GM18517 (cell line): ENCODE results near the gene VTI1A.
"Not testable (repeated sequence)": the region's sequence is repeated elsewhere in the genome, so short reads cannot be mapped to it uniquely, and the experiment has no call there.

Source experiments
- ATAC-seq: cut with Tn5 transposase; IDR thresholded peaks from one replicate; pipeline ENCODE4 v1.9.1; 2021; ENCODE audit warnings: mild to moderate bottlenecking, moderate library complexity; ENCODE audit not compliant: unreplicated experiment

VTI1A gene

DNA sequence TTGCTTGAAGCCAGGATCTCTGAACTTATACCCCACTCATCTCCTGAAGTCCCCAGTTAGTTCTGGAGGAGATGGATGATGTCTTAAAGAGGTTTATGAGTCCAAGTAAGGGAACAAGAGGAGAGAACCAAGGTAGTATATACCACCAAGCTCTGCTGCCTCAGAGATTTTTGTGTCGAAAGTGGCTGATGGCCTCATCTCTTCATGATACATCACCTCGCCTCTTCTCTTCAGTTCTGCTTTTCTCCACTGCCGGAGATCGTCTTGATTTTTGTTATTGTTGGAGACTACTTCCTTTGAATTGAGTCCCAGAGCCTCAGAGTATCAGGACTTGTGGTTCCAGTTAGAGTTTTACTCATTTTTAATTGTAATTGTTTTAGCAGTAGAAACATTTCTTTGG, 1.9 kb downstream of the VTI1A start:
- no peak for ATAC-seq

DNA sequence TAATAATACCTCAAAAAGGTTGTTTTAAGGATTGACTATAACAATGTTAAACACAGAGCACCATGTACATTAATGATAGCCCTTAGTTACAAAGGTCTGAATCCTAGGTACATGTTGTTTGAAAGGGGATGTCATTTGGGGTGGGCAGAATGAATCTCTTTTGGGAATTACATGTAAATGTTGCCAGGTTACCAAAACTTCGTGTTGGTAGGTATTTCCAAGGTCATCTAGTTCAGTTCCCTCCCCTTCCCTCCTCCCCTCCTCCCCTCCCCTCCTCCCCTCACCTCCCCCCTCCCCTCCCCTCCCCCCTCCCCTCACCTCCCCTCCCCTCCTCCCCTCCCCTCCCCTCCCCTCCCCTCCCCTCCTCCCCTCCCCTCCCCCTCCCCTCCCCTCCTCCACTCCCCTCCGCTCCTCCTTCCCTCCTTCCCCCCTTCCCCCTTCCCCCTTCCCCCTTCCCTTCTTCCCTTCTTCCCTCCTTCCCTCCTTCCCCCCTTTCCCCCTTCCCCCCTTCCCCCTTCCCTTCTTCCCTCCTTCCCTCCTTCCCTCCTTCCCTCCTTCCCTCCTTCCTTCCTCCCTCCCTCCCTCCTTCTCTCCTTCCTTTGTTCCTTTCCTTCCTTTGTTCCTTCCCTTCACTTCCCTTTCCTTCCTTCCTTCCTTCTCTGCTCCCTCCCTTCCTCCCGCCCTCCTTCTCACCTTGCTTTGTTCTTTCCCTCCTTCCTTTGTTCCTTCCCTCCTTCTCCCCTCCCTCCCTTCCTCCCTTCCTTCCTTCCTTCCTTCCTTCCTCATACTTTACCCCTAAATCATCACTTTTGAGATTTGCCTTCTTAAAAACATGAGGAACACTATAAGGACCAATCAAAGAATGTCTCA, 8.1 kb downstream of the VTI1A start:
- no peak for ATAC-seq

DNA sequence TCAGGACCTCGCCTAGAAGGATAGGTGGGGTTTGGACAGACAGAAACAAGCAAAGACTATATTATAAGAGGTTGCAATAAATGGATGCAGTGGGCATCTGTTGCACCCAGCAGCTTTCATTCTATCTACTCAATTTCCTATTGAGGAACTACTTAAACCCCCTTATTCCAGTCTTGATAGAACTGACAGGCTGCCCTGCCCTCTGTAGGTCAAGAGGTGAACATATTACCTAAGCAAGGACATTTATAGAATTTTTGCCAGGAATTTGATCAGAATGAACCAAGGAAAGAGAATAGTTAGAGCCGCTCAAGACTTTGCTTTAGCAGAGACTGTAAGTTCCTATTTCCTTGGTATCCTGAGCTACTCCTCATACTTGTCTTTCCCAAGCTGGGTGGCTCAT, 9.5 kb downstream of the VTI1A start:
- no peak for ATAC-seq

- no peak for ATAC-seq
Observed at GRCh38 chr10:112460366-112460765, 13.4 kb downstream of the VTI1A start.

DNA sequence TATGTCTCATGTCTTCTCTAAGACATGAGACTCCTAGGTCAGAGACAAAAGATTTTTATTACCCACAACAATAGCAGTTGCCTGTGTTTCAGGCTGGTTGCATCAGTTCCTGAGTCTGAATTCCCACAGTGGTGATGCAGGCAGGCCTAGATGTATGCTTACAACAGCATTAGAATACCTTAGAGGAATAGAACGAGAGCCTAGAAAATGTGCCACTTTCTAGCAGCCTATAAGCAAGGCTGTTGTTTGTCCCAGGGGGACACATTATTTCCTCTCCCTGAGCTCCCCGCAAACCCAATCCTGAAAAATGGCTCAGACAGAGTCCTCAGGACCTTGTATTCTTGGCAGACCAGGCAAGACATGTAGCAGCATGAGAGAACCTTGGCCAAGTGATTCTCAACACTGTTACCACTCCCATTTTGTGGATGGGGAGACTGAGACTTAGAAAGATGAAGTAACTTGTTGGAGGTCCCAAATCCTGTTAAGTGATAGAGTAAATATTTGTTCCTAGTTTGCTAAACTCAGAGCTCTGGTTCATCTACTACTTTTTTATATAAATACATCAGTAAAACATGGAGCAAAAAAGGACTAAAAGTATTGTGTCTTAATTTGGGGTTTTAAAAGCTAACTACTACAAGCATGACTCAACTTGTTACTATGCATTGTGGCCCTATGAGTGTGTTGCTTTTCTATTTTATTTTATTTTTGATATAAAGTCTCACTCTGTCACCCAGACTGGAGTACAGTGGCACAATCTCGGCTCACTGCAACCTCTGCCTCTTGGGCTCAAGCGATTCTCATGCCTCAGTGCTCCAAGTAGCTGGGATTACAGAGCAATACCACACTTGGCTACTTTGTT, 14.2 kb downstream of the VTI1A start:
- no peak for ATAC-seq

DNA sequence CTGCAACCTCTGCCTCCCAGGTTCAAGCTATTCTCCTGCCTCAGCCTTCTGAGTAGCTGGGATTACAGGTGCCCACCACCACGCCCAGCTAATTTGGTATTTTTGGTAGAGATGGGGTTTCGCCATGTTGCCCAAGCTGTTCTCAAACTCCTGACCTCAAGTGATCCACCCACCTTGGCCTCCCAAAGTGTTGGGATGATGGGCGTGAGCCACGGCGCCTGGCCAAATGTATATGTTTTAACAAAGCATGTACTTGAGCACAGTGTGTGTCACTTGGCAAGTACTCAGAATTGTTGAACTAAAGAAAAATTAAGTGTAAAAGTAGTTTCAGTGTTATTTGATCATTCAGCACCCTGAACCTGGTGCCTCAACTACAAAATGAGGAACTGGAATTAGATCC, 17.1 kb downstream of the VTI1A start:
- not testable (repeated sequence) for ATAC-seq

- no peak for ATAC-seq
Observed at GRCh38 chr10:112465299-112465883, 18.4 kb downstream of the VTI1A start.

DNA sequence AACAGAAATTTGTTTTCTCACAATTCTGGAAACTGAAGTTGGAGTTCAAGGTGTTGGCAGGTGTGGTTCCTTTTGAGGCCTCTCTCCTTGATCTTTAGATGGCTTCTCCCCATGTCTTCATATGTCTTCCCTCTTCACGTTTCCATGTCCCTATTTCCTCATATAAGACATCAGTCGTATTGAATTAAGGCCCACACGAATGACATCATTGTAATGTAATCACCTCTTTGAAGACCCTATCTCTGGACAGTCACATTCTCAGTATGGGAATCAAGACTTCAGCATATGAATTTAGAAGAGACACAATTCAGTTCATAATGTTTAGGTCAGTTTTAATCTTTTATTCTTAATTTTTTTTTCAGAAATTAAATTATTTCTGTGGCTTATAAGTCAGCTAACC, 19.8 kb downstream of the VTI1A start:
- ATAC-seq: no peak

DNA sequence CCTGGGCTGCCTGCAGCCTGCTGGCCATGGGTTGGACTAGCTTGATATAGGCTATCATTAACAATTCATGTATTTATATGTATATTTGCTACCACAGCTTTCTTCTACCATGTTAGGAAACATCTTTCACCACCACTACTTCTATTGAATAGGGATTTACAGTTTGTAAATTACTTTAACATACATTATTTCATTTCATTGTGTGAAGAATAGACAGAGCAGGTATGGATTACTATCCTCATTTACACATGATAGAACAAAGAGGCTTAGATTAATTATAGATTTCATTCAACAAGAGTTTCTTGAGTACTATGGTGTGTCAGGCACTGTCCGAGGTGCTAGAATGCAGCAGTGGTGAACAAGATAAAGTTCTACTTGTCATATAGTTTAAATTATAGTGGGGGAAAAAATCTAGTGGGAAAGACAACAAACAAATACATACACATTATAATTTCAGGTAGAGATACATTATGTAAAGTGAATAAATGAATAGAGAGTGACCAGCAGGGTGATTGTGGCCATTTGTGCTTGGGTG, 20.6 kb downstream of the VTI1A start:
- no peak for ATAC-seq

GRCh38 chr10:112471878-112472487, 25.0 kb downstream of the VTI1A start:
- ATAC-seq: peak; percentile 77

- no peak for ATAC-seq
Observed at GRCh38 chr10:112475575-112476218, 28.7 kb downstream of the VTI1A start.

DNA sequence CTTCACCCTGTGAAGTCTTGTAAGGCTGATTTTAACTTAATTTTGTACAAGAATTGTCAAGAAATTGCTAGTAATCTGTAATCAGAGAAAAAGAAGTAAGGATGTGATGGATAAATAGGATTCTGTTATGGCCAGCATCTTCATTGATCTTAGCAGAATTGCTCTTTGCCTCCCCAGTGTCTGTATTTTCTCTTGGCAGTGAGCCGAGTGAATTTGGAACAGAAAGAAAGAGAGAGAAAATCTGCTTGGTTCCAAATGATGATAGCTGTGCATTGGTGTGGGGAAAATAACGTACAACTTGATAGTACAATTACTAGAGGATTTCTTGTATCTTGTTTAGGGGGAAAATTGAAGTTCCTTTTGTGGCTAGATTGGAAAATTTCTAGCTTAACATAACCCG, 34.6 kb downstream of the VTI1A start:
- no peak for ATAC-seq

GRCh38 chr10:112484399-112484798, 37.4 kb downstream of the VTI1A start:
- no peak for ATAC-seq

- no peak for ATAC-seq
Observed at GRCh38 chr10:112487964-112488363, 40.9 kb downstream of the VTI1A start.

DNA sequence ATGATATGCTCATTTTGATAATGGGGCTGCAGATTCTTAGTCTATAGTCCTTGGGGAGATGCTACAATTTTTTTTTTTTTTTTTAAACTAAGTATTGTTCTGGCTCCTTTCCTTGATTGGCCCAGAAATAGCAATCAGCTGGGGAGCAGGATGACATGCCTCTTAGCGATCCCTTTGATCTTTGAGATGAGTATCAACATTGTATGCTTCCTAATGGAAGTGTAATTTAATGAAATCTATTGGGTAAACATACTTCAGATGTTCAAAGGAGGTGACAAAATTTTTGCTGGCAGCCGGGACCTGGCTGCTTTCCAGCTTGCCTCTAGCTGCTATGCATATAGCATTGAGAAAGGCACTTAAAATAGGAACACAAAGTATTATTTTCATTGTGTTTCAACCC, 43.5 kb downstream of the VTI1A start:
- no peak for ATAC-seq

DNA sequence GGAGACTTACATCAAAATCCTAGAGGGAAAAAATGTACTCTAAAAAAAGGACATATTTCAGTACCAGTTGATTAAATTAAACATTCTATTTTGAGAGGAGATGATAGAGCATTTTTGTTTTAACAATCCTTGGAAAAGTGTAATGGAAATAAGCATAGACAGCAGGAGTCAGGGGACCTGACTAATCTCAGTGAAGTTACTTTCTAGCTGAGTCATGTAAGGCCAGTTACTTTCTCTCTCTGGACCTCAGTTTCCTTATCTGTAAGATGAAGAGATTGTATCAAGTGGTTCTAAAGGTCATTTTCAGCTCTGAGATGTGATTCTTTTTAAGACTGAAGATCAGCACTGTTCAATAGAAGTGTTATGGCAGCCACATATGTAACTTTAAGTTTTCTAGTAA, 44.1 kb downstream of the VTI1A start:
- no peak for ATAC-seq

DNA sequence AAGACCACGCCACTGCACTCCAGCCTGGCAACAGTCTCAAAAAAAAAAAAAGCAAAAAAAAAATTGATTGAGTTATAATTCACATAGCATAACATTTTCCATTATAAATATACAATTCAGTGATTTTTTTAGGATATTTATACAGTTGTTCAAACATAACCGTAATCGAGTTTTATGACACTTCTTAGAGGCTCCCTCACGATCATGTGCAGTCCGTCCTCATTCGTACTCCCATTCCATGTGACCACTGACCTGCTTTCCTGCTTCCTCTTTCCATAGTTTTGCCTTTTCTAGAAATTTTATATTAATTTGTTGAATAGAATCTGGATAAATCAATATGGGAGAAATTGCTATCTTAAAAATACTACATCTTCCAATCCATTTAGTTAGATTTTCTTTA, 45.7 kb downstream of the VTI1A start:
- no peak for ATAC-seq

DNA sequence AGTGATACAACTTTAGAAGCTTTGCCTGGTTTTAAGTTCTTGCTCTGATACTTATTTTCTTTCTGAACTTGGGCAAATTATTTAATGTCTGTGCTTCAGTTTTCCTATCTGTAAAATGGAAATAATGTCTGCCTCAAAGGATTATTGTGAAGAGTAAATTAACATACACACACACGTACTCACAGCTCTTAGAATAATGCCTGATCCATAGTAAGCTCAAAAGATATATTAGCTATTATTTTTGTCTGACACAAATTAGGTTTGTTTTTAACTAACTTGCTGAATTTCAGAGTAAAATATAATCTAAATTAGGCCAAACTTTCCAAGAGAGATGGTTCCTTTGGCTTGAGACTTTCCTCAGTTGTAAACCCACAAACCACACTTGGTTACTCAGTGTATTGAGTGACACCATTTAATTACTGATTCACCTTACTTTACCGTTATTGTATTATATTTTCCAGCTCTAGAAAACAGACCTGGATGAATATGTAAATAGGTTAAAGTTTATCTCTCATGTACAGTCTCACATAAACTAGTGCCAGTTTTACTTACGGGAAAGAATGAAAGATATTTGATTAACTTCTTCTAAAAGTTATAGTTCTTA, 50.4 kb downstream of the VTI1A start:
- ATAC-seq: no peak

DNA sequence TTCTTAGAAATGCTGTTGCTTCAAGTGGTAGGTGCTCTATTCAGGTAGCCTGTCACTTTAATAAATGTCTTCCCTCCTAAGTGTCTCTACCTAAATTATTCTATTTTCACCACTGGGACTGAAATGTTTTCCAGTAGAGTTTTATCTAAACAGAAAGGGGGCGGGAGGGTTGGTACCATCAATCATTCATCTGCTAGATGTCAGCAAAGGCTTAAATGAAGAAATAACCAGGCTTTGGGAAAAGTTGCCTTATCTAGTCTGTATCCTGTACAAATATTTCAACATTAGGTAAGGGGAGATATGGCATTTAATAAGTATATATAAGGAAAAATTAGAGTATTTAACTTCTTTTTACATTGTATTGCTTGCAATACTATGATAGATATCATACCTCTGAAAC, 51.8 kb downstream of the VTI1A start:
- no peak for ATAC-seq

DNA sequence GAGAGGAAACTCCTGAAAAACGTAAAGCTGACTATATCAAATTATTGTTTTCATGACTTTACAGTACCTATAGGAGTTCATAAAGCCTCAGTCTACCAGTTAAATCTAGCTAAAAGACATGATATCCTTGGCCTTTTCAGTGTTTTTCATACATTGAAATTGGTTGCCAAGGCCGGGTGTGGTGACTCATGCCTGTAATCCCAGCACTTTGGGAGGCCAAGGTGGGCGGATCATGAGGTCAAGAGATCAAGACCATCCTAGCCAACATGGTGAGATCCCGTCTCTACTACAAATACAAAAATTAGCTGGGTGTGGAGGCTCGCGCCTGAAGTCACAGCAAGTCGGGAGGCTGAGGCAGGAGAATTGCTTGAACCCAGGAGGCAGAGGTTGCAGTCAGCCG, 53.0 kb downstream of the VTI1A start:
- not testable (repeated sequence) for ATAC-seq
